WTC11 (cell line): ENCODE measurements around the gene TPR. TPM values are rescaled to one million over a fixed set of nuclear protein-coding genes. Genes with fewer than 3 reads are reported as not detected.

Source experiments
- ATAC-seq: fragments of 200-7000 bp; cut with Tn5 transposase; 2 replicates; pipeline ENCODE4 v1.10.0; 2021; ENCODE audit warnings: mild to moderate bottlenecking, moderate library complexity
- CTCF ChIA-PET: fragments of 300-600 bp; sonication (Branson Sonifier 250); formaldehyde crosslinking; loops from one replicate; lab custom pipeline; 2021; ENCODE audit warnings: antibody characterized with exemption; lab: Charles Lee
- POLR2A ChIA-PET: fragments of 350-600 bp; sonication (Branson Sonifier 250); formaldehyde crosslinking; loops from one replicate; lab custom pipeline; 2021; ENCODE audit warnings: antibody characterized with exemption; lab: Charles Lee
- DNase-seq: peaks from one replicate; pipeline ENCODE4 v3.0.0; 2021; ENCODE audit warnings: low spot score
- H3K27ac Mint-ChIP-seq: 2 replicates; pipeline ENCODE4 v1.8.0; 2021; ENCODE audit warnings: mixed read lengths
- H3K27me3 Mint-ChIP-seq: 2 replicates; pipeline ENCODE4 v1.8.0; 2021; ENCODE audit warnings: low read depth, mild to moderate bottlenecking, moderate library complexity, mixed read lengths
- H3K36me3 Mint-ChIP-seq: 2 replicates; pipeline ENCODE4 v1.8.0; 2021; ENCODE audit warnings: mixed read lengths
- H3K4me1 Mint-ChIP-seq: 2 replicates; pipeline ENCODE4 v1.8.0; 2022; ENCODE audit warnings: mixed read lengths
- H3K4me3 Mint-ChIP-seq: 2 replicates; pipeline ENCODE4 v1.8.0; 2021; ENCODE audit warnings: mild to moderate bottlenecking, moderate library complexity, mixed read lengths
- H3K9me3 Mint-ChIP-seq: 2 replicates; pipeline ENCODE4 v1.8.0; 2021; ENCODE audit warnings: mixed read lengths
- ATF1 ChIP-seq: sonication (generic); formaldehyde crosslinking; IDR thresholded peaks from 2 replicates; pipeline ENCODE4 v1.8.1; 2023; ENCODE audit warnings: mild to moderate bottlenecking, moderate library complexity, missing genetic modification reagents
- CREB1 ChIP-seq: sonication (generic); formaldehyde crosslinking; IDR thresholded peaks from 2 replicates; pipeline ENCODE4 v1.8.0; 2023; ENCODE audit warnings: mild to moderate bottlenecking, missing genetic modification reagents
- ETV6 ChIP-seq: sonication (generic); formaldehyde crosslinking; IDR thresholded peaks from 2 replicates; pipeline ENCODE4 v1.8.1; 2022; ENCODE audit warnings: mild to moderate bottlenecking, missing genetic modification reagents
- JUN ChIP-seq: sonication (generic); formaldehyde crosslinking; IDR thresholded peaks from 2 replicates; pipeline ENCODE4 v1.8.0; 2023; ENCODE audit warnings: mild to moderate bottlenecking, missing genetic modification reagents
- KAT7 ChIP-seq: sonication (generic); formaldehyde crosslinking; IDR thresholded peaks from 2 replicates; pipeline ENCODE4 v1.8.1; 2023; ENCODE audit warnings: missing genetic modification reagents, mild to moderate bottlenecking, borderline replicate concordance
- NFE2L1 ChIP-seq: sonication (generic); formaldehyde crosslinking; IDR thresholded peaks from 2 replicates; pipeline ENCODE4 v1.8.1; 2023; ENCODE audit warnings: missing genetic modification reagents
- NFYB ChIP-seq: sonication (generic); formaldehyde crosslinking; conservative IDR thresholded peaks from 2 replicates; pipeline ENCODE4 v1.8.0; 2022; ENCODE audit warnings: low read depth, missing genetic modification reagents
- TEAD1 ChIP-seq: sonication (generic); formaldehyde crosslinking; IDR thresholded peaks from 2 replicates; pipeline ENCODE4 v1.8.0; 2022; ENCODE audit warnings: mild to moderate bottlenecking, missing genetic modification reagents
- ZBTB21 ChIP-seq: sonication (generic); formaldehyde crosslinking; IDR thresholded peaks from 2 replicates; pipeline ENCODE4 v1.8.1; 2023; ENCODE audit warnings: mild to moderate bottlenecking, missing genetic modification reagents, borderline replicate concordance
- ZNF121 ChIP-seq: sonication (generic); formaldehyde crosslinking; IDR thresholded peaks from 2 replicates; pipeline ENCODE4 v1.8.0; 2023; ENCODE audit warnings: missing genetic modification reagents
- ZNF219 ChIP-seq: sonication (generic); formaldehyde crosslinking; IDR thresholded peaks from 2 replicates; pipeline ENCODE4 v1.8.0; 2023; ENCODE audit warnings: missing genetic modification reagents, mild to moderate bottlenecking, borderline replicate concordance
- ZNF263 ChIP-seq: sonication (generic); formaldehyde crosslinking; IDR thresholded peaks from 2 replicates; pipeline ENCODE4 v1.8.1; 2022; ENCODE audit warnings: low read depth, mild to moderate bottlenecking, moderate library complexity, missing genetic modification reagents
- ZNF317 ChIP-seq: sonication (generic); formaldehyde crosslinking; IDR thresholded peaks from 2 replicates; pipeline ENCODE4 v1.8.1; 2023; ENCODE audit warnings: low read depth, mild to moderate bottlenecking, moderate library complexity, missing genetic modification reagents, borderline replicate concordance
- ZNF671 ChIP-seq: fragments of 250-450 bp; sonication (Bioruptor Pico); IDR thresholded peaks from 2 replicates; pipeline ENCODE4 v1.8.0; 2021; ENCODE audit warnings: mild to moderate bottlenecking
- total RNA-seq: library from RNA; stranded (reverse); gene quantifications from 3 replicates; pipeline ENCODE4 v1.2.3, GENCODE V29; 2021
- TF ChIP-seq, protein P1 (sequence below): sonication (generic); formaldehyde crosslinking; IDR thresholded peaks from 2 replicates; pipeline ENCODE4 v1.8.0; 2023; ENCODE audit warnings: missing genetic modification reagents, mild to moderate bottlenecking, borderline replicate concordance
- TF ChIP-seq, protein P2 (sequence below): fragments of 200-600 bp; IDR thresholded peaks from 2 replicates; pipeline ENCODE4 v1.8.0; 2022; ENCODE audit warnings: antibody characterized with exemption
- TF ChIP-seq, protein P3 (sequence below): sonication (generic); formaldehyde crosslinking; IDR thresholded peaks from 2 replicates; pipeline ENCODE4 v1.8.1; 2022; ENCODE audit warnings: mild to moderate bottlenecking, moderate library complexity, missing genetic modification reagents
- TF ChIP-seq, protein P4 (sequence below): sonication (generic); formaldehyde crosslinking; IDR thresholded peaks from 2 replicates; pipeline ENCODE4 v1.8.0; 2023; ENCODE audit warnings: missing genetic modification reagents
- TF ChIP-seq, protein P5 (sequence below): sonication (generic); formaldehyde crosslinking; IDR thresholded peaks from 2 replicates; pipeline ENCODE4 v1.8.0; 2023; ENCODE audit warnings: mild to moderate bottlenecking, missing genetic modification reagents
- TF ChIP-seq, protein P6 (sequence below): sonication (generic); formaldehyde crosslinking; IDR thresholded peaks from 2 replicates; pipeline ENCODE4 v1.8.0; 2022; ENCODE audit warnings: missing genetic modification reagents

Gene TPR
- total RNA-seq, 1 experiment from 2014 or later = 119 TPM

DNA sequence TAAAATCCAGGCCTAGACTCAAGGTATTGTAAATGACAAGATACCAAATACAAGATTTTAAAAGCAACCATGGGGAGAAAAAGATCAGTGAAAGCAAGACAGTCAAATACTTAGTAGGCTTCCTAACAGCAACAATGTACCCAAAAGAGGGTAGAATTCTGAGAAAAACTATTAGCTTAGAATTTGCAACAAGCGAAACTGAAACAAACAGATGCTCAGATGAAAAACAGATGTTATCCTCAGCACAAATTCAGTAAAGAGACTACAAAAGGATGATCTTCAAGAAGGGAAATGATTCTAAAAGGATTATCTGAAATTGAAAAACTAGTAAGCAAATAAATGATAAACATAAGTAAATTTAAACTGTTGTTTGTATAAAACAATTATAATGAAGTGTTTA lies 45.9 kb upstream of the TPR start:
- no peak for TF ChIP-seq ZNF671 (CRISPR knock-in tag)
- no peak for TF ChIP-seq ZBTB21
- no peak for TF ChIP-seq ATF1 (CRISPR knock-in tag)
- TF ChIP-seq, protein P1, sequence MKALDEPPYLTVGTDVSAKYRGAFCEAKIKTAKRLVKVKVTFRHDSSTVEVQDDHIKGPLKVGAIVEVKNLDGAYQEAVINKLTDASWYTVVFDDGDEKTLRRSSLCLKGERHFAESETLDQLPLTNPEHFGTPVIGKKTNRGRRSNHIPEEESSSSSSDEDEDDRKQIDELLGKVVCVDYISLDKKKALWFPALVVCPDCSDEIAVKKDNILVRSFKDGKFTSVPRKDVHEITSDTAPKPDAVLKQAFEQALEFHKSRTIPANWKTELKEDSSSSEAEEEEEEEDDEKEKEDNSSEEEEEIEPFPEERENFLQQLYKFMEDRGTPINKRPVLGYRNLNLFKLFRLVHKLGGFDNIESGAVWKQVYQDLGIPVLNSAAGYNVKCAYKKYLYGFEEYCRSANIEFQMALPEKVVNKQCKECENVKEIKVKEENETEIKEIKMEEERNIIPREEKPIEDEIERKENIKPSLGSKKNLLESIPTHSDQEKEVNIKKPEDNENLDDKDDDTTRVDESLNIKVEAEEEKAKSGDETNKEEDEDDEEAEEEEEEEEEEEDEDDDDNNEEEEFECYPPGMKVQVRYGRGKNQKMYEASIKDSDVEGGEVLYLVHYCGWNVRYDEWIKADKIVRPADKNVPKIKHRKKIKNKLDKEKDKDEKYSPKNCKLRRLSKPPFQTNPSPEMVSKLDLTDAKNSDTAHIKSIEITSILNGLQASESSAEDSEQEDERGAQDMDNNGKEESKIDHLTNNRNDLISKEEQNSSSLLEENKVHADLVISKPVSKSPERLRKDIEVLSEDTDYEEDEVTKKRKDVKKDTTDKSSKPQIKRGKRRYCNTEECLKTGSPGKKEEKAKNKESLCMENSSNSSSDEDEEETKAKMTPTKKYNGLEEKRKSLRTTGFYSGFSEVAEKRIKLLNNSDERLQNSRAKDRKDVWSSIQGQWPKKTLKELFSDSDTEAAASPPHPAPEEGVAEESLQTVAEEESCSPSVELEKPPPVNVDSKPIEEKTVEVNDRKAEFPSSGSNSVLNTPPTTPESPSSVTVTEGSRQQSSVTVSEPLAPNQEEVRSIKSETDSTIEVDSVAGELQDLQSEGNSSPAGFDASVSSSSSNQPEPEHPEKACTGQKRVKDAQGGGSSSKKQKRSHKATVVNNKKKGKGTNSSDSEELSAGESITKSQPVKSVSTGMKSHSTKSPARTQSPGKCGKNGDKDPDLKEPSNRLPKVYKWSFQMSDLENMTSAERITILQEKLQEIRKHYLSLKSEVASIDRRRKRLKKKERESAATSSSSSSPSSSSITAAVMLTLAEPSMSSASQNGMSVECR (CRISPR knock-in tag) = no peak
- TF ChIP-seq ETV6 = no peak
- no peak for TF ChIP-seq ZNF121
- TF ChIP-seq, protein P2, sequence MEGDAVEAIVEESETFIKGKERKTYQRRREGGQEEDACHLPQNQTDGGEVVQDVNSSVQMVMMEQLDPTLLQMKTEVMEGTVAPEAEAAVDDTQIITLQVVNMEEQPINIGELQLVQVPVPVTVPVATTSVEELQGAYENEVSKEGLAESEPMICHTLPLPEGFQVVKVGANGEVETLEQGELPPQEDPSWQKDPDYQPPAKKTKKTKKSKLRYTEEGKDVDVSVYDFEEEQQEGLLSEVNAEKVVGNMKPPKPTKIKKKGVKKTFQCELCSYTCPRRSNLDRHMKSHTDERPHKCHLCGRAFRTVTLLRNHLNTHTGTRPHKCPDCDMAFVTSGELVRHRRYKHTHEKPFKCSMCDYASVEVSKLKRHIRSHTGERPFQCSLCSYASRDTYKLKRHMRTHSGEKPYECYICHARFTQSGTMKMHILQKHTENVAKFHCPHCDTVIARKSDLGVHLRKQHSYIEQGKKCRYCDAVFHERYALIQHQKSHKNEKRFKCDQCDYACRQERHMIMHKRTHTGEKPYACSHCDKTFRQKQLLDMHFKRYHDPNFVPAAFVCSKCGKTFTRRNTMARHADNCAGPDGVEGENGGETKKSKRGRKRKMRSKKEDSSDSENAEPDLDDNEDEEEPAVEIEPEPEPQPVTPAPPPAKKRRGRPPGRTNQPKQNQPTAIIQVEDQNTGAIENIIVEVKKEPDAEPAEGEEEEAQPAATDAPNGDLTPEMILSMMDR = no peak
- TF ChIP-seq KAT7 = no peak
- no peak for TF ChIP-seq ZNF317 (CRISPR knock-in tag)
- TF ChIP-seq TEAD1 (CRISPR knock-in tag) = no peak
- no peak for TF ChIP-seq ZNF219 (CRISPR knock-in tag)
- TF ChIP-seq NFYB = no peak
- TF ChIP-seq CREB1 (CRISPR knock-in tag) = no peak
- TF ChIP-seq, protein P3, sequence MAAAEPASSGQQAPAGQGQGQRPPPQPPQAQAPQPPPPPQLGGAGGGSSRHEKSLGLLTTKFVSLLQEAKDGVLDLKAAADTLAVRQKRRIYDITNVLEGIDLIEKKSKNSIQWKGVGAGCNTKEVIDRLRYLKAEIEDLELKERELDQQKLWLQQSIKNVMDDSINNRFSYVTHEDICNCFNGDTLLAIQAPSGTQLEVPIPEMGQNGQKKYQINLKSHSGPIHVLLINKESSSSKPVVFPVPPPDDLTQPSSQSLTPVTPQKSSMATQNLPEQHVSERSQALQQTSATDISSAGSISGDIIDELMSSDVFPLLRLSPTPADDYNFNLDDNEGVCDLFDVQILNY (CRISPR knock-in tag) = no peak
- TF ChIP-seq, protein P4, sequence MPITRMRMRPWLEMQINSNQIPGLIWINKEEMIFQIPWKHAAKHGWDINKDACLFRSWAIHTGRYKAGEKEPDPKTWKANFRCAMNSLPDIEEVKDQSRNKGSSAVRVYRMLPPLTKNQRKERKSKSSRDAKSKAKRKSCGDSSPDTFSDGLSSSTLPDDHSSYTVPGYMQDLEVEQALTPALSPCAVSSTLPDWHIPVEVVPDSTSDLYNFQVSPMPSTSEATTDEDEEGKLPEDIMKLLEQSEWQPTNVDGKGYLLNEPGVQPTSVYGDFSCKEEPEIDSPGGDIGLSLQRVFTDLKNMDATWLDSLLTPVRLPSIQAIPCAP = no peak
- ATAC-seq = no peak
- Mint-ChIP-seq H3K36me3 (peaks cover 16% of the 10 kb centered on the region), H3K27ac (no peak overlapping the region), H3K4me3 (no peak overlapping the region), H3K9me3 (no peaks in the 10 kb centered on the region), H3K4me1 (no peaks in the 10 kb centered on the region), H3K27me3 (no peaks in the 10 kb centered on the region)
- no peak for DNase-seq
- ChIA-PET CTCF (interaction anchor here (0.6 to 1.9 kb wide), 3 partner anchors 17 to 46 kb away, joined by 3 to 9 read pairs (median 3); partner anchors contain the start of gene TPR), POLR2A (no interaction called here)

DNA sequence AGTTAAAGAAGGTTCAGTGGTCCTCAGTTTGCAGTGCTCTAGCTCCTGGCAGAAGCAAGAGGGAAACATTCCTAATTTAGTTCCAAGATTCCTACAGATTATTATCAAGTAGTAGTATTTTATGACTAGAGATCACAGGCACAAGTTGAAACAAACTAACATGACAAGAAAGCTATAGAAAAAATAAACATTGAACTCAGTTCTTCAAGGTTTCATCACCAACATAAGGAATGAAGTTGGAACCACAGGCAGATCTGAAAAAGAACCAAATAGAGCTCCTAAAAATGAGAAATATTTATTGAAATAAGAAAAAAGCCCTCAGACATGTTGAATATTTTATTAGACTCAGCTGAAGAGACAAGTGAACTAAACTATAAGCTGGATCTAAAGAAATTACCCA lies 45.3 kb upstream of the TPR start:
- ATAC-seq (no peak), DNase-seq (no peak)
- CTCF ChIA-PET = interaction anchor here (0.6 to 1.9 kb wide), 2 partner anchors 16 to 45 kb away, joined by 3 to 9 read pairs; partner anchors contain the start of gene TPR
- H3K9me3 Mint-ChIP-seq = no peaks in the 10 kb centered on the region
- POLR2A ChIA-PET = no interaction called here
- H3K4me1 Mint-ChIP-seq = no peaks in the 10 kb centered on the region
- H3K27me3 Mint-ChIP-seq = no peaks in the 10 kb centered on the region
- H3K4me3 Mint-ChIP-seq = no peak overlapping the region
- no peak overlapping the region for H3K27ac Mint-ChIP-seq
- peaks cover 21% of the 10 kb centered on the region for H3K36me3 Mint-ChIP-seq
- TF ChIP-seq ZNF263 (CRISPR knock-in tag) (no peak), JUN (CRISPR knock-in tag) (no peak), NFE2L1 (CRISPR knock-in tag) (no peak)
- TF ChIP-seq, protein P5, sequence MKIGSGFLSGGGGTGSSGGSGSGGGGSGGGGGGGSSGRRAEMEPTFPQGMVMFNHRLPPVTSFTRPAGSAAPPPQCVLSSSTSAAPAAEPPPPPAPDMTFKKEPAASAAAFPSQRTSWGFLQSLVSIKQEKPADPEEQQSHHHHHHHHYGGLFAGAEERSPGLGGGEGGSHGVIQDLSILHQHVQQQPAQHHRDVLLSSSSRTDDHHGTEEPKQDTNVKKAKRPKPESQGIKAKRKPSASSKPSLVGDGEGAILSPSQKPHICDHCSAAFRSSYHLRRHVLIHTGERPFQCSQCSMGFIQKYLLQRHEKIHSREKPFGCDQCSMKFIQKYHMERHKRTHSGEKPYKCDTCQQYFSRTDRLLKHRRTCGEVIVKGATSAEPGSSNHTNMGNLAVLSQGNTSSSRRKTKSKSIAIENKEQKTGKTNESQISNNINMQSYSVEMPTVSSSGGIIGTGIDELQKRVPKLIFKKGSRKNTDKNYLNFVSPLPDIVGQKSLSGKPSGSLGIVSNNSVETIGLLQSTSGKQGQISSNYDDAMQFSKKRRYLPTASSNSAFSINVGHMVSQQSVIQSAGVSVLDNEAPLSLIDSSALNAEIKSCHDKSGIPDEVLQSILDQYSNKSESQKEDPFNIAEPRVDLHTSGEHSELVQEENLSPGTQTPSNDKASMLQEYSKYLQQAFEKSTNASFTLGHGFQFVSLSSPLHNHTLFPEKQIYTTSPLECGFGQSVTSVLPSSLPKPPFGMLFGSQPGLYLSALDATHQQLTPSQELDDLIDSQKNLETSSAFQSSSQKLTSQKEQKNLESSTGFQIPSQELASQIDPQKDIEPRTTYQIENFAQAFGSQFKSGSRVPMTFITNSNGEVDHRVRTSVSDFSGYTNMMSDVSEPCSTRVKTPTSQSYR (CRISPR knock-in tag) = no peak
- TF ChIP-seq, protein P2 = no peak
- TF ChIP-seq, protein P6, sequence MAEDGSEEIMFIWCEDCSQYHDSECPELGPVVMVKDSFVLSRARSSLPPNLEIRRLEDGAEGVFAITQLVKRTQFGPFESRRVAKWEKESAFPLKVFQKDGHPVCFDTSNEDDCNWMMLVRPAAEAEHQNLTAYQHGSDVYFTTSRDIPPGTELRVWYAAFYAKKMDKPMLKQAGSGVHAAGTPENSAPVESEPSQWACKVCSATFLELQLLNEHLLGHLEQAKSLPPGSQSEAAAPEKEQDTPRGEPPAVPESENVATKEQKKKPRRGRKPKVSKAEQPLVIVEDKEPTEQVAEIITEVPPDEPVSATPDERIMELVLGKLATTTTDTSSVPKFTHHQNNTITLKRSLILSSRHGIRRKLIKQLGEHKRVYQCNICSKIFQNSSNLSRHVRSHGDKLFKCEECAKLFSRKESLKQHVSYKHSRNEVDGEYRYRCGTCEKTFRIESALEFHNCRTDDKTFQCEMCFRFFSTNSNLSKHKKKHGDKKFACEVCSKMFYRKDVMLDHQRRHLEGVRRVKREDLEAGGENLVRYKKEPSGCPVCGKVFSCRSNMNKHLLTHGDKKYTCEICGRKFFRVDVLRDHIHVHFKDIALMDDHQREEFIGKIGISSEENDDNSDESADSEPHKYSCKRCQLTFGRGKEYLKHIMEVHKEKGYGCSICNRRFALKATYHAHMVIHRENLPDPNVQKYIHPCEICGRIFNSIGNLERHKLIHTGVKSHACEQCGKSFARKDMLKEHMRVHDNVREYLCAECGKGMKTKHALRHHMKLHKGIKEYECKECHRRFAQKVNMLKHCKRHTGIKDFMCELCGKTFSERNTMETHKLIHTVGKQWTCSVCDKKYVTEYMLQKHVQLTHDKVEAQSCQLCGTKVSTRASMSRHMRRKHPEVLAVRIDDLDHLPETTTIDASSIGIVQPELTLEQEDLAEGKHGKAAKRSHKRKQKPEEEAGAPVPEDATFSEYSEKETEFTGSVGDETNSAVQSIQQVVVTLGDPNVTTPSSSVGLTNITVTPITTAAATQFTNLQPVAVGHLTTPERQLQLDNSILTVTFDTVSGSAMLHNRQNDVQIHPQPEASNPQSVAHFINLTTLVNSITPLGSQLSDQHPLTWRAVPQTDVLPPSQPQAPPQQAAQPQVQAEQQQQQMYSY (CRISPR knock-in tag) = no peak
